Prostate gland (tissue), 2 donors: Measurements from ENCODE around the gene RASSF5. TPM values are rescaled to one million over a fixed set of nuclear protein-coding genes. Genes with fewer than 3 reads are reported as not detected.
A peak's percentile ranks its signal among the peaks of the same experiment; 100 is the strongest.

Source experiments
- DNase-seq: peaks from one replicate; pipeline ENCODE4 v3.0.0-alpha.2; 2019; ENCODE audit warnings: low spot score
- H3K27ac ChIP-seq, 2 donors: fragments of 200-600 bp; sonication (generic); 2 replicates each; pipeline ENCODE4 v1.5.1; 2017 to 2019
- H3K27me3 ChIP-seq: fragments of 200-600 bp; sonication (generic); replicated peaks from 2 replicates; pipeline ENCODE4 v1.5.1; 2019; ENCODE audit not compliant: insufficient read depth
- H3K36me3 ChIP-seq, 2 donors: fragments of 200-600 bp; sonication (generic); 1 replicate in 1 of 2; 2 replicates in 1 of 2; pipeline versions ENCODE4 v1.5.1 to v1.8.1; 2017 to 2019
- H3K4me1 ChIP-seq: fragments of 200-600 bp; sonication (generic); replicated peaks from 2 replicates; pipeline ENCODE4 v1.5.1; 2019
- H3K4me3 ChIP-seq, 2 donors: fragments of 200-600 bp; sonication (generic); 2 replicates each; pipeline ENCODE4 v1.5.1; 2017 to 2019
- H3K9me3 ChIP-seq: fragments of 200-600 bp; sonication (generic); 2 replicates; pipeline ENCODE4 v1.5.1; 2017
- POLR2A ChIP-seq: fragments of 450-650 bp; IDR thresholded peaks from one replicate; pipeline ENCODE4 v1.6.1; 2016; ENCODE audit warnings: antibody characterized with exemption, mild to moderate bottlenecking
- POLR2AphosphoS5 ChIP-seq: sonication (generic); formaldehyde crosslinking; IDR thresholded peaks from one replicate; pipeline ENCODE4 v1.6.1; 2017; ENCODE audit warnings: antibody characterized with exemption
- WGBS: methylation state at CpG from one replicate; pipeline ENCODE4 v1.1.5; 2018; 5-methylcytosine and 5-hydroxymethylcytosine counted together
- intact Hi-C: fragments of 100-400 bp; cut with DNase I; formaldehyde crosslinking; loops from one replicate; pipeline ENCODE4 v1.14.2; 2022
- total RNA-seq, 2 donors: library from RNA; depleted of rRNA; stranded (reverse); fragments of >200 nt; gene quantifications; one replicate each; pipeline ENCODE4 v1.1.0, GENCODE V29; 2016
- TF ChIP-seq, protein P1 (sequence below), 4 experiments: fragments of 200-600 bp in 2 of 4; fragments of 450-650 bp in 2 of 4; sonication (generic) in 2 of 4; IDR thresholded peaks; 1 replicate in 3 of 4; 2 replicates in 1 of 4; pipeline ENCODE4 v1.5.1; 2016 to 2019; ENCODE audit warnings: antibody characterized with exemption in 4 of 4, mild to moderate bottlenecking in 2 of 4, moderate library complexity in 2 of 4

The RASSF5 gene
- total RNA-seq, 2 donors from 2014 or later: 22.2 to 42.5 TPM

GRCh38 chr1:206508130-206508889 lies 979 bp downstream of the RASSF5 start:
- TF ChIP-seq POLR2AphosphoS5: no peak
- H3K27me3 ChIP-seq: no peaks in the 10 kb centered on the region
- DNase-seq: no peak
- WGBS: 33% methylated on average over 11 of the region's 15 CpGs
- H3K9me3 ChIP-seq: no peaks in the 10 kb centered on the region
- H3K36me3 ChIP-seq: no peaks in the 10 kb centered on the region
- intact Hi-C loops: no loop called here
- peak overlapping the region; percentile 53 to 58 for H3K4me3 ChIP-seq
- no peaks in the 10 kb centered on the region for H3K4me1 ChIP-seq
- H3K27ac ChIP-seq: peak overlapping the region; percentile 38 to 57

- Histone ChIP-seq H3K27ac (peak overlapping the region; percentile 38 to 57), H3K9me3 (no peaks in the 10 kb centered on the region), H3K4me1 (no peaks in the 10 kb centered on the region), H3K4me3 (peak overlapping the region; percentile 53 to 58), H3K27me3 (no peaks in the 10 kb centered on the region), H3K36me3 (no peaks in the 10 kb centered on the region)
- TF ChIP-seq POLR2A (peak; percentile 22), POLR2AphosphoS5 (peak; percentile 11)
- TF ChIP-seq, protein P1, sequence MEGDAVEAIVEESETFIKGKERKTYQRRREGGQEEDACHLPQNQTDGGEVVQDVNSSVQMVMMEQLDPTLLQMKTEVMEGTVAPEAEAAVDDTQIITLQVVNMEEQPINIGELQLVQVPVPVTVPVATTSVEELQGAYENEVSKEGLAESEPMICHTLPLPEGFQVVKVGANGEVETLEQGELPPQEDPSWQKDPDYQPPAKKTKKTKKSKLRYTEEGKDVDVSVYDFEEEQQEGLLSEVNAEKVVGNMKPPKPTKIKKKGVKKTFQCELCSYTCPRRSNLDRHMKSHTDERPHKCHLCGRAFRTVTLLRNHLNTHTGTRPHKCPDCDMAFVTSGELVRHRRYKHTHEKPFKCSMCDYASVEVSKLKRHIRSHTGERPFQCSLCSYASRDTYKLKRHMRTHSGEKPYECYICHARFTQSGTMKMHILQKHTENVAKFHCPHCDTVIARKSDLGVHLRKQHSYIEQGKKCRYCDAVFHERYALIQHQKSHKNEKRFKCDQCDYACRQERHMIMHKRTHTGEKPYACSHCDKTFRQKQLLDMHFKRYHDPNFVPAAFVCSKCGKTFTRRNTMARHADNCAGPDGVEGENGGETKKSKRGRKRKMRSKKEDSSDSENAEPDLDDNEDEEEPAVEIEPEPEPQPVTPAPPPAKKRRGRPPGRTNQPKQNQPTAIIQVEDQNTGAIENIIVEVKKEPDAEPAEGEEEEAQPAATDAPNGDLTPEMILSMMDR (IDR thresholded peaks at IDR 0.05): no peak
- intact Hi-C loops: no loop called here
- WGBS: 38% methylated on average over 6 of the region's 6 CpGs
- DNase-seq: peak; percentile 33
These were observed 1.6 kb downstream of the RASSF5 start for GRCh38 chr1:206508956-206509355.

- TF ChIP-seq POLR2A (no peak), POLR2AphosphoS5 (no peak)
- TF ChIP-seq, protein P1 (IDR thresholded peaks at IDR 0.05): no peak
- intact Hi-C loops: no loop called here
- Histone ChIP-seq H3K4me3 (no peak overlapping the region), H3K27me3 (no peaks in the 10 kb centered on the region), H3K27ac (no peak overlapping the region), H3K4me1 (no peaks in the 10 kb centered on the region), H3K36me3 (no peaks in the 10 kb centered on the region), H3K9me3 (no peaks in the 10 kb centered on the region)
- WGBS: 86% methylated on average over 12 of the region's 12 CpGs
- no peak for DNase-seq
These were observed 2.4 kb downstream of the RASSF5 start for GRCh38 chr1:206509612-206510257.

- Histone ChIP-seq H3K4me3 (no peak overlapping the region), H3K27ac (no peak overlapping the region), H3K9me3 (no peaks in the 10 kb centered on the region), H3K4me1 (no peaks in the 10 kb centered on the region), H3K27me3 (no peaks in the 10 kb centered on the region), H3K36me3 (no peaks in the 10 kb centered on the region)
- 53% methylated on average over 5 of the region's 5 CpGs for WGBS
- intact Hi-C loops: no loop called here
- DNase-seq: no peak
- TF ChIP-seq, protein P1 (IDR thresholded peaks at IDR 0.05): no peak
- TF ChIP-seq POLR2AphosphoS5: no peak
- TF ChIP-seq POLR2A: no peak
These were observed 3.0 kb downstream of the RASSF5 start for GRCh38 chr1:206510371-206510770.

DNA sequence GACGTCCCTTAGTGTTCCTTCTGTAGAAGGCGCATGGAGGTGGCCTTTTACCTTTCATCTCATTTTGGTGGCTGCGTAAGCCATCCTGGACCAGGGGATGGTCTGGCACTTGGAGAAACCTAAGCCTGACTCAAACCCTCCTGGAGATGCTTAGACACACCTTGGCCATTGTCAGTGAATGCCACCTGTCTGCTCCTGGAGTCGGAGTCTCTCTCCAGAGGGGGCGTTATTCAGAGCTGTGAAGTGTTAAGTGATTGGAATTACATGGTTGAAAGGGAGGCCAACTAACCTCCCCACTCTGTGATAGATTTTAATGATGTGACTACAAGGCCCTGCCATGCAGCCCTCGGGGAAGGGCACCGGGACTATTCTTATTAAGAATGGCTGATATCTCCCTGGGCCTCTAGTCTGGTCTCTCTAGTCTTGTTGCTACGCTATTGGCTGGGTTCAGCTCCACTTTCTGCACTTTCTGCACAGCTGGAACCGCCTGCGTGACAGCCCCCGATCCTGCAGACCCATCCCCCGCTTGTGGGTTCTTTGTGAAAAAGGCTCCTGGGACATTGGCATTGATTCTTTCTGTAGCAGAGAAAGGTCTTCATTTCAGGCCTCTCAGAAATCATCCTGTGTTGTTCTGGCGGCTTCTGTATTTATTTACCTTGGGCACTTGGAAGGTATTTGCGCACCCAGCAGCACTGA lies 4.2 kb downstream of the RASSF5 start:
- WGBS: 68% methylated on average over 14 of the region's 14 CpGs
- no peaks in the 10 kb centered on the region for H3K9me3 ChIP-seq
- H3K27ac ChIP-seq: peak overlapping the region; percentile 43 to 61
- H3K36me3 ChIP-seq: no peaks in the 10 kb centered on the region
- H3K27me3 ChIP-seq: no peaks in the 10 kb centered on the region
- intact Hi-C loops: no loop called here
- no peak for DNase-seq
- no peaks in the 10 kb centered on the region for H3K4me1 ChIP-seq
- TF ChIP-seq, protein P1 (IDR thresholded peaks at IDR 0.05): no peak
- TF ChIP-seq POLR2A (no peak), POLR2AphosphoS5 (no peak)
- no peak overlapping the region for H3K4me3 ChIP-seq
